H1 (cell line): ENCODE results near the gene DDX47.

Experiments
- POLR2AphosphoS5 ChIP-seq: IDR thresholded peaks from 2 replicates; pipeline ENCODE4 v1.6.1; 2011; ENCODE audit warnings: low read depth, low read length
- SP1 ChIP-seq: IDR thresholded peaks from 2 replicates; pipeline ENCODE4 v1.6.1; 2011; ENCODE audit warnings: low read depth, low read length
- TF ChIP-seq, protein P1 (sequence below), 3 experiments: IDR thresholded peaks; 1 replicate in 2 of 3; 2 replicates in 1 of 3; pipeline versions ENCODE4 v1.5.1 to v1.6.1; 2011; ENCODE audit warnings: low read length in 3 of 3, mild to moderate bottlenecking in 3 of 3, inconsistent platforms in 2 of 3, low read depth in 1 of 3, moderate library complexity in 1 of 3; ENCODE audit not compliant: insufficient read depth in 1 of 3; ENCODE audit errors: control extremely low read depth in 1 of 3

DNA sequence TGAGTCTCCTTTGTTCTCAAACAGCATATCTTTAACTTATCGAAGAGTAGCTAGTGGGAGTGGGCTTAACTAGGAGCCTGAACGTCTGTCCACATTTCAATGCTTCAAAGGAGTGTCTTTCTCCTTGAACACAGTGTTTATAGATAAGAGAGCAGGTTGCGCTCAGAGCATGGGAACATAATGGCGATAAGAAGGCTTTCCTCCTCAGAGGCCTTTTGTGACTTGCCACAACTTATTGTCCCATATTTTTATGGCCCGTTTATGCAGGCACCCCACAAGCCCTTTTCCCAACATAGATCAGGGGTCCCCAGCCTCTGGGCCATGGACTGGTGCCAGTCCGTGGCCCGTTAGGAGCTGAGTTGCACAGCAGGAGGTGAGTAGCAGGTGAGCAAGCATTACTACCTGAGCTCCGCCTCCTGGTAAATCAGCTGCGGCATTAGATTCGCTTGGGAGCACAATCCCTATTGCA lies 2.6 kb upstream of the DDX47 start:
- TF ChIP-seq POLR2AphosphoS5 (no peak), SP1 (no peak)
- TF ChIP-seq, protein P1, sequence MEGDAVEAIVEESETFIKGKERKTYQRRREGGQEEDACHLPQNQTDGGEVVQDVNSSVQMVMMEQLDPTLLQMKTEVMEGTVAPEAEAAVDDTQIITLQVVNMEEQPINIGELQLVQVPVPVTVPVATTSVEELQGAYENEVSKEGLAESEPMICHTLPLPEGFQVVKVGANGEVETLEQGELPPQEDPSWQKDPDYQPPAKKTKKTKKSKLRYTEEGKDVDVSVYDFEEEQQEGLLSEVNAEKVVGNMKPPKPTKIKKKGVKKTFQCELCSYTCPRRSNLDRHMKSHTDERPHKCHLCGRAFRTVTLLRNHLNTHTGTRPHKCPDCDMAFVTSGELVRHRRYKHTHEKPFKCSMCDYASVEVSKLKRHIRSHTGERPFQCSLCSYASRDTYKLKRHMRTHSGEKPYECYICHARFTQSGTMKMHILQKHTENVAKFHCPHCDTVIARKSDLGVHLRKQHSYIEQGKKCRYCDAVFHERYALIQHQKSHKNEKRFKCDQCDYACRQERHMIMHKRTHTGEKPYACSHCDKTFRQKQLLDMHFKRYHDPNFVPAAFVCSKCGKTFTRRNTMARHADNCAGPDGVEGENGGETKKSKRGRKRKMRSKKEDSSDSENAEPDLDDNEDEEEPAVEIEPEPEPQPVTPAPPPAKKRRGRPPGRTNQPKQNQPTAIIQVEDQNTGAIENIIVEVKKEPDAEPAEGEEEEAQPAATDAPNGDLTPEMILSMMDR (IDR thresholded peaks at IDR 0.05; ENCODE audit: control extremely low read depth in 1 of 3, insufficient read depth in 1 of 3, low read depth in 1 of 3, low read length in 3 of 3): no peak
